HL-60/S4 treated with retinoic acid at 250 ng/mL for 4 days and 3 days (cell line): ENCODE measurements around the gene LRRK1.

Experiments
- in situ Hi-C: fragments of 300-500 bp; cut with MboI; formaldehyde crosslinking; loops from 2 replicates; pipeline ENCODE4 v1.7.0; 2022; ENCODE audit warnings: low sequenced_read_pairs

LRRK1 gene

DNA sequence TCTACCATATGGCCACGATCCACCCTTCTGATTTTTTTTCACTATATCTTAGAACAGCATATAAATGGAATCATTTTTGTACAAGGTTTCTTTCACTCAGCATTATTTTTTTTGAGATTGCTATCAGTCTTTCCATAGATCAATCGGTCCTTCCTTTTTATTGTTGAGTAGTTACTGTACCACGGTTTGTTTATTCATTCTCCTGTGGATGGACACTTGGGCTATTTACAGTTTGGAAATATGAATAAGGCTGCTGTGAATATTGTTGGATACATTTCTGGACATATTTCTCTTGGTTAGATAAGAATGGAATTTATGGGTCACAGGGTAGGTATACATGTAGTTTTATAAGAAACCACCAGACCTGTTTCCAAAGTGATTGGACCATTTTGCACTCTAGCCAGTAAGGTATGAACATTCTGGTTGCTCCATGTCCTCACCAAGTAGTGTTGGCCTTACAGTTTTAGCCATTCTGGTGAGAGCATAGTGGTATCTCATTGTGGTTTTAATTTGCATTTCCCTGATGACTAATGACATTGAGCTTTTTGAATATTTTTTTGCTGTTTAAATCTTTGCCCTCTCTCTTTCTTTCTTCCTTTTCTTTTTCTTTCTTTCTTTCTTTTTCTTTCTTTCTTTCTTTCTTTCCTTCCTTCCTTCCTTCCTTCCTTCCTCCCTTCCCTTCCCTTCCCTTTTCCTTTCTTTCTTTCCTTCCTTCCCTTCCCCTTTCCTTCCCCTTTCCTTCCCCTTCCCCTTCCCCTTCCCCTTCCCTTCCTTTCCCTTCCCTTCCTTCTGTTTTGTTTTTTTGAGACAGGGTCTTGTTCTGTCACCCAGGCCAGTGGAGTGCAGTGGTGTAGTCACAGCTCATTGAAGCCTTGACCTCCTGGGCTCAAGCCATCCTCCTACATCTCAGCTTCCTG lies 49.2 kb downstream of the LRRK1 start:
- in situ Hi-C loops: no loop called here

GRCh38 chr15:100972975-100973350 lies 53.8 kb downstream of the LRRK1 start:
- in situ Hi-C loops: no loop called here

GRCh38 chr15:100973351-100974111 lies 54.4 kb downstream of the LRRK1 start:
- in situ Hi-C loops: no loop called here

- in situ Hi-C loops: no loop called here
Measured at GRCh38 chr15:100975043-100975442, 55.9 kb downstream of the LRRK1 start.

DNA sequence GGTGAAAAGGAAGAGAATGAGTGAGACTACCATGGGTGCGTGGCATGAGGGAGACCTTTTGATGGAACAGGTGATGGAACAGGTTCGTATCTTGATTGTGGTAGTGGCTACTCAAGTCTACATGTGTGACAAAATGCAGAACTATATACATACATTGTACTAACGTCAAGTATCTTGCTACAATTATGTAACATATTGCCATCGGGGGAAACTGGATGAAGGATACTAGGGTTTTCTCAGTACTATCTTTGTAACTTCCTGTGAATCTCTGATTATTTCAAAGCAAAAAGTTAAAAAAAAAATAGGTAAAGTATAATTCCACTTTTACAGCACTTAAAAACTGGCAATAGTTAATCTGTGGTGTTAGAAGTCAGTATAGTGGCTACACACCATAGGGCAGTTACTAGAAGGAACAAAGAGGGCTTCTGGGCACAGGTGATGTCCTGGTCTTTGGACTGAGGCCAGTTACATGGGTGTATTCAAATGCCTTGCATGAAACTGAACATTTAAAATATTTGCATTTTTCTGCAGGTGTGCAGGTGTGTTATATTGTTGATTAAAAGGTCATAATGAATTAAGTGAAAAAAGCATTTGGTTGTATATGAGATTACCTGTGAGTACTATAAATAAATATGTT lies 61.4 kb downstream of the LRRK1 start:
- in situ Hi-C loops: no loop called here

DNA sequence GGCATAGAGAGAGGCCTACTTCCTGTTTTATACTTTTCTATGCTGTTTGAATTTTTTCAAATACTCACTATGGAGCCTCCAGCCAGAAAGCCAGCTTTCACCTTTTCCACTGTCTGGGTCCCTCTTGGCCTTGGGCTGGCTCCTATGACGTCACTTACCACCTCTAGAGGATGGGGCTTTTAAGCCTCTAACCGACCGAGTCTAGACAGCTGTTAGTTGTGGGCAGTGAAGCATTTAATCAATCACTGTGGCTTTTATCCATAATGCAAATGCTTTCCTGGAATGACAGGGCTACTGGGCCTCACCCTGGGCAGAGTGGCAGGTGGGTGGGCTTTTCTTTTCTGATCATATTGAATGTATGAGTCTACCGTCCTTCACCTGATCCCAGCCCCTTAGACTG lies 61.9 kb downstream of the LRRK1 start:
- in situ Hi-C loops: no loop called here

DNA sequence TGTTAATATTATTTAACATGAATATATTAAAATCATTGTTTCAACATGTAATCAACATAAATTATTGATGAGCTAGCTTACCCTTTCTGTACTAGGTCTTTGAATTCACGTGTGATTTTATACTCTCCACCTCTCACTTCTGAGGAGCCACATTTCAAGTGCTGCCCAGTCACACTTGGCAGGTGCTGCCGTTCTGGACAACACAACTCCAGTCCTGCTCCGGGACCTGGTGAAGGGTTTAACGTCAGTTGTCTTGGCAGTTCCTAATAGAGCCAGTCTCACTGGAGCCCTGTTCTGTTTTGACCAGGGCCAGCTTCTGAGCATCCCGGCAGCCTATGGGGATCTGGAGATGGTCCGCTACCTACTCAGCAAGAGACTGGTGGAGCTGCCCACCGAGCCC lies 64.1 kb downstream of the LRRK1 start:
- in situ Hi-C loops: no loop called here

DNA sequence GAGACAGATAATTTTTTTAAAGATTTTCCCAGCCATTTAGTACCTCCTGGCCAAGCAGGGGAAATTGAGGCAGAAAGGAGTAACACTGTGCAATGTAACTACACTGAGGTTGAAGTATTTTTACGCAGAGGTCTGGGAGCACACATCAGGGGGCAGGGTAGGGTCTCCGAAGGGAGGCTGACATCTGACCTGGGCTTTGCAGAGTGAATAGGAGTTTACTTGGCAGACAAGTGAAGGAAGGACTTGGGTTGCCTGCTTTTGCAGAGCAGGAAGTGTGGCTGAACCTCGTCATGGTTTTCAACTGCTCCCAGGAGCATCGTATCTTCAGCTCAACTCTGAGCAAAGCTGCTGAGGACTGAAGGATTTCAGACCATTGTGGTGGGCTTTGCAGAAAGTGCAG lies 66.2 kb downstream of the LRRK1 start:
- in situ Hi-C loops: no loop called here

GRCh38 chr15:100986158-100986896 lies 67.2 kb downstream of the LRRK1 start:
- in situ Hi-C loops: no loop called here

DNA sequence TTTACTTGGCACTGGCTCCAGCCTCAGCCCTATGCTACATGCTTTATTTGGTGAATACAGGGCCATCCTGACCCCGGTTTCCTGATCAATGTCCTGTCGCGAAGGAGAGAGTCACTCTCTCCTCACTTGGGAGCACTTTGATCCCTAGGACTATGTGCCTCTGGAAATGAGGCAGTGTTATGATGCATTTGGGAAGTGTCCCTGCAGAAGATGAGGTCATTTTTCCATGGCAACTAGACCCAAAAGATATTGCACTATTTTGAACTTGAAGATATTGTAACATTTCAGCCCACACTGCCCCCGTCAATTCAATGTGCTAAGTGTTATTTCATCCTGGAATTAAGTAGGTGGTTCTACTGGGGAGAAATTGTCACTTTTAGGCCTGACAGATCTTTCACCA lies 68.0 kb downstream of the LRRK1 start:
- in situ Hi-C loops: no loop called here

- in situ Hi-C loops: no loop called here
Measured at GRCh38 chr15:100988297-100988696, 69.1 kb downstream of the LRRK1 start.

GRCh38 chr15:100988857-100989256 lies 69.7 kb downstream of the LRRK1 start:
- in situ Hi-C loops: no loop called here

- in situ Hi-C loops: no loop called here
Measured at GRCh38 chr15:100994597-100995446, 75.7 kb downstream of the LRRK1 start.

DNA sequence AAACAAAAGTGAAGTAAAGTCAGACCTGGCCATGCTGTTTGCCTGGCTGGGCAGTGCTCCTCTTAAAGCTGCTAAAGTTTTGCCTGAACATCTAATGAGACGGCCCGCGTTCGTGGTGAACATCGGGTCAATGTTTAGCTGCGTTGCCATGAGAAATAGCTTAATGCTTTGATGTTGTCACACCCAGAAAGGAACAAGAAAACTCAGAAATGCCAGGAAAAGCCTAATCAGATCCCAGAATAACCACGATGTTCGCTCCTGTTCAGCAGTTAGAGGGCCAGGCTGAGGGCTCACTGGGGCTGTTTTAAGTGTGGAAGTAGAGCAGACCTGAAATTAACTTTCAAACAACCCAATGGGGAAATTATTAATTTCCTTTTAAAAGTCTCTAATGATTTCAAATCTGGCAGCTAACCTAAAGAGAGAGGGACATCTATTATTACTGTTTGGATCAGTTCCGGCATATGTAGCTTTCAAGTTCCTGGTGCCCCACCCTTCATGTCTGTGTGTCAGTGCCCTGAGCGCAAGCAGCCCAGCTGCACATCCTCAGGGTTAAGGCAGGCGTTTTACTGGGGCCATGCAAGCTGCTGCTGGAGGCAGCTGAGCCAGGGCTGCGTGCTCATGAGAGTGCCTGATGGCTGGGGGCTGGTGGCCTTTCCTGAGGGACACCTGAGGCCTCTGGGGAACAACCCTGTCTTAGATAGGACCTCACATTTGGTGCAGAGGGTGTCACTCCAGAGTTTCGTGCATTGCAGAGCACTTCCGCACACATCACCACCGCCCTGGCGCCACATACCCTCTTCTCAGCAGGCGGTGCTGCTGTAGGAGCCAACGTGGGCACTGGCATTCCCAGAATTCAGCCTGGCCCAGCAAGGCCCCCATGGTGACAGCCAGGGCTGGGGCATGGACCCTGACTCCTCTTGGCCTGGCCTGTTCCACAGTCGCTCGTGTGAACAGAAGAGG lies 76.6 kb downstream of the LRRK1 start:
- in situ Hi-C loops: no loop called here

DNA sequence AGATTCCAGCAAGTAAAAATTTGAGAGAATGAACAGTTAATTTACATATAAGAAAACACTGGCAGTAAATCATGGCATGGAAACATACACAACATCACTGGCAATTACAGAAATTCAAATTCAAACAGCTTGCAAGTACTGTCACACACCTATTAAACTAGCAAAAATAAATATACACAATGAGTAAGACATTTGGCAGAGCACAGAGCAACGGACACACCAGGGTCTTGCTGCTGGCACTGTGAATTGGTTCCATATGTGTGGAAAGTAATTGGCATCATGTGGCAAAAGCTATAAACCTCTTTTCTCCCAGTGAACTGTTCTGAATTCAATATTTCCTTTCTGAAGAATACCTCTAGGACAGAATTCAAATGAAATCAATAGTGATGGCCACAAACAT lies 78.3 kb downstream of the LRRK1 start:
- in situ Hi-C loops: no loop called here

GRCh38 chr15:100998630-100999029 lies 79.5 kb downstream of the LRRK1 start:
- in situ Hi-C loops: no loop called here

DNA sequence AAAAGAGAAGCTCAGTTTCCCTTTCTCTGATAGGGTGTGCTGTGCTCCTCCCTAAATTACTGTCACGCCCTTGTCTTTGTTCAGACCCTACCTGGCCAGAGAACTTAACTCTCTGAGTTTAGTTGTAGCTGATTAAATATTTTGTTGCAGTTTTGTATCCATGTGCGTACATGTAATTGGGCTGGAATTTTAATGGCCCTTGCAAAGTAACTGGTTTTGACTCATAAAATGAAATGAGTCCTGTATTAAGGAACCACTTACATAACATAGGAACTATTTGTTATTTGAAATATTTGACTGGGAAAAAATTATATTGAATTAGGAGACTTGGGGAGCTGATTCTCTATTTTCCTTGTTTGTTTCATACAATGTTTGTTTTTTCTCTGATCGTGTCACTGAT lies 80.2 kb downstream of the LRRK1 start:
- in situ Hi-C loops: no loop called here

- in situ Hi-C loops: loop anchor here (10.0 kb wide), 2 partner anchors 85 to 365 kb away; partner anchors contain the start of gene LRRK1
Measured at GRCh38 chr15:101000271-101000681, 81.1 kb downstream of the LRRK1 start.

GRCh38 chr15:101001056-101001455 lies 81.9 kb downstream of the LRRK1 start:
- in situ Hi-C loops: loop anchor here (10.0 kb wide), 2 partner anchors 86 to 366 kb away; partner anchors contain the start of gene LRRK1
